ENCODE results near the gene YPEL1. TPM values are rescaled to one million over a fixed set of nuclear protein-coding genes. Genes with fewer than 3 reads are reported as not detected.

The YPEL1 gene
- total and polyA plus RNA-seq, 2 of the 13 experiments (the other 11 are each of a cell fraction or from before 2014, with no cell fraction given) = 0.33 to 2.5 TPM

GRCh38 chr22:21666786-21667185 lies 68.8 kb downstream of the YPEL1 start:
- Histone ChIP-seq H3K79me2 (ENCODE audit: insufficient read depth, low read length) (peaks cover 12% of the 10 kb centered on the region), H3K9ac (ENCODE audit: insufficient read depth, low read depth, low read length) (peak overlapping the region; percentile 89), H3K4me2 (ENCODE audit: low read depth, low read length) (peak overlapping the region; percentile 88), H3K27me3 (ENCODE audit: control insufficient read depth in 1 of 2, insufficient read depth in 2 of 2, low read length in 2 of 2) (no peaks in the 10 kb centered on the region), H3K4me3 (replicated peaks in 1 of 3; ENCODE audit: insufficient read depth in 1 of 3, low read depth in 2 of 3, low read length in 3 of 3) (peak overlapping the region; percentile 70 to 92 (median 87); a peak in 5 of 6 replicates), H3K9me3 (ENCODE audit: low read length) (no peaks in the 10 kb centered on the region), H4K20me1 (ENCODE audit: insufficient read depth, low read length) (no peaks in the 10 kb centered on the region; the same call in 1 of the 2 replicates), H3K36me3 (replicated peaks in 1 of 2; ENCODE audit: control insufficient read depth in 1 of 2, insufficient read depth in 2 of 2, low read length in 2 of 2) (peaks cover 5 to 20% of the 10 kb centered on the region in 2 experiments; a peak in 4 of 5 replicates), H3K4me1 (ENCODE audit: insufficient read depth, low read length) (peaks cover 16% of the 10 kb centered on the region), H3K27ac (ENCODE audit: extremely low read length, insufficient read depth, low read length) (peak overlapping the region; percentile 99), H2AFZ (ENCODE audit: low read length) (no peak overlapping the region)
- TF ChIP-seq ZBTB2 (CRISPR knock-in tag; IDR thresholded peaks at IDR 0.05; ENCODE audit: low read depth) (no peak), ZNF770 (CRISPR knock-in tag; IDR thresholded peaks at IDR 0.05) (0 out of 2 replicates have a peak, but pooled peaks have one; percentile 33), ZBTB7B (CRISPR knock-in tag; IDR thresholded peaks at IDR 0.05) (no peak), ZNF556 (CRISPR knock-in tag; IDR thresholded peaks at IDR 0.05; ENCODE audit: borderline replicate concordance) (no peak), CERS6 (CRISPR knock-in tag; IDR thresholded peaks at IDR 0.05) (no peak), ARID4A (CRISPR knock-in tag; IDR thresholded peaks at IDR 0.05; ENCODE audit: borderline replicate concordance) (no peak), GRHL1 (CRISPR knock-in tag; conservative IDR thresholded peaks at IDR 0.05) (no peak), ATAD3A (CRISPR knock-in tag; IDR thresholded peaks at IDR 0.05) (no peak), MED8 (CRISPR knock-in tag; IDR thresholded peaks at IDR 0.05; ENCODE audit: insufficient replicate concordance) (no peak)
- ATAC-seq (no peak), DNase-seq (ENCODE audit: low spot score) (no peak), FAIRE-seq (no peak)
- ChIA-PET CTCF (ENCODE audit: low intra/inter-chr PET ratio, low total read pairs) (no interaction called here), POLR2A (interaction anchor here (0.6 to 4.1 kb wide), 8 partner anchors 9 to 191 kb away, joined by 3 to 27 read pairs (median 6); partner anchors contain the start of genes CCDC116, SDF2L1 and YPEL1)
- no TSS peak for BruUV-seq (replicated peaks)
- intact Hi-C loops (cut with micrococcal nuclease; ENCODE audit: unreplicated experiment) = no loop called here
- 48% methylated on average over 16 of the region's 16 CpGs for WGBS (ENCODE audit: low lambda C conversion rate)
- in situ Hi-C loops (cut with HindIII; ENCODE audit: extremely low pct_ligation_motif_present, low pct_unique_long_range_greater_than_20kb) = loop anchor here (10.0 kb wide), 1 partner anchor 48 kb away; no protein-coding TSS in a partner anchor

Measured in HepG2 (cell line).